ENCODE measurements around the gene CSNK1G2.
"Not testable (repeated sequence)": the region's sequence is repeated elsewhere in the genome, so short reads cannot be mapped to it uniquely, and the experiment has no call there.

Gene CSNK1G2

GRCh38 chr19:1970003-1970805, 29.2 kb downstream of the CSNK1G2 start:
- DNase-seq, result no peak

DNA sequence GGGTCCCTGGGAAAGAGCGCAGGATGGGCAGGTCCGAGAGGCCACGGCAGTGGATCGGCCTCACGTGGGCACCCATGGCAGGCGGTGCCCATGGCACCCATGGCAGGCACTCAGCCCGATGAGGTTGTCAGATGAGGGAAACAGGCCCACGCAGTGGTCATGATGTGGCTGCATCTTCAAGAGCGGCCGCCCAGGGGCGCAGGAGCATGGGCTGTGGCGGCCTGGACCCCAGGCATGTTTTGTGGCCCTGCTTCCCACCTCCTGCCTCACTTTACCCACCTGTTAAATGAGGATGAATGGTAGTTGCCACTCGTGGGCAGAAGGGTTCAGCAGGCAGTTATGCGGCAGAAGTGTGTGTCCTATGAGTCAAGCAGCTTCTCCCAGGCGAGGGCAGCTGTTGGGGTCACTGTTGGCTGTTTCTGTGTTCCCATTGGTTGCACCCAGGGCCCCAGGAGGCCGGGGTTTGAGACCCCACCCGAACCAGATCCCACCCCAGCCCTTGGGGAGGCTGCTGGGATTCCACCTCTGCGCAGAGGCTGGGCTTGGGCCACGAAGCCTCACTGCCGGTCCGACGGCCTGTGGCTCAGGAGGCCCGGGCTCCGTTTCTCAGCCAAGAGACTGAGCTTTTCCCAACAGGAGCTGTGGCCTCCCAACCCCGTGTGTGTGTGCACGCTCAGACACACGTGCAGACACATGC, 30.0 kb downstream of the CSNK1G2 start:
- DNase-seq, result no peak

DNA sequence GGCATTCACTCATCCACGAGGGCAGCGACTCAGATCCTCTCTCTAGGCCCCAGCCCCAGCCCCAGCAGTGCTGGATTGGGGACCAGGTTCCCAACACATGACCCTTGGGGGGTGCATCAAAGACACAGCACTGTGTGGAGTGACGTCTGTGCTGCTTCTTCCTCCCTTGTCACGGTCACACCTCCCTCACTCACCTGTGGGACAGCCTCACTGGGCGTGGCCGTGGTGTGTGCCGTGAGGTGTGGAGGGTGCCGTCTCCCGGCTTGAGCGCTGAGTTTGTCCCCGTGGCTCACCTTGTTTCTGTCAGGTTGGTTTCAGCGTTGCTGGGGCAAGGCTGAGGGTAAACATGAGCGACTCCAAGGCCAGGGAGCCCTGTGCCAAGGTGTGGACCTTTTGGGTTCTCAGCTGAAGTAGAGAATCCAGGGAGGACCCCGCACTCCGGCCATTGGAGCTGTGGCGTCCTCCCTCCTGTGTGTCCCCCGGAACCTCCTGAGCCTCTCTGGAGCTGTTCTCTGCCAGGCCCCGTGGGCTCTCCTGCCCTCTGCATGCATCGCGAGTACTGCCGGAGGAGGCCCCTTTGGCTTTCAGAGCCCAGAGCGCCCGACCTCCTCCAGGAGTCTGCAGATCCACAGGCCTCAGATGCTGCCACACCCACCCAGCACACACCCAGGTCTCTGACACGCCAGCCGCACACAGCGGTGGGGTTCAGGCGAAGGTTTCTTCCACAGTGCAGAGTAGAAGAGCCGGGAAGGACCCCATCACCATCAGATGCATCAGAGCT, 33.6 kb downstream of the CSNK1G2 start:
- DNase-seq, result no peak

DNA sequence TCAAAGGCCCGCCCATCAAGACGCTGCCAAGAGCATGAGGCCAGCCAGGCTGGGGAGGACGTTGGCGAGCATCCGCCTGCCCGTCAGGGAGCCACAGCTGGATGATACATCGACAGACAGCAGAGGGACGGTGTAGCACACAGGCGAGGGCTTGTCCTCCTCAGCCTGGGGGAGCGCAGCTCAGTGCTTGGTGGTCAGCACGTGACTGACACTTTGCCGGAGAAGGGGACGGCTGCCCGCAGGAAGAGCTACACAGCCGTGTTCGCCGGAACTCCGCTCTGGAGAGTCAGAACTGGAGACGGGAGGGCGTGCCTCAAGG, 34.1 kb downstream of the CSNK1G2 start:
- no peak for DNase-seq

GRCh38 chr19:1977120-1977519, 36.1 kb downstream of the CSNK1G2 start:
- no peak for DNase-seq

DNA sequence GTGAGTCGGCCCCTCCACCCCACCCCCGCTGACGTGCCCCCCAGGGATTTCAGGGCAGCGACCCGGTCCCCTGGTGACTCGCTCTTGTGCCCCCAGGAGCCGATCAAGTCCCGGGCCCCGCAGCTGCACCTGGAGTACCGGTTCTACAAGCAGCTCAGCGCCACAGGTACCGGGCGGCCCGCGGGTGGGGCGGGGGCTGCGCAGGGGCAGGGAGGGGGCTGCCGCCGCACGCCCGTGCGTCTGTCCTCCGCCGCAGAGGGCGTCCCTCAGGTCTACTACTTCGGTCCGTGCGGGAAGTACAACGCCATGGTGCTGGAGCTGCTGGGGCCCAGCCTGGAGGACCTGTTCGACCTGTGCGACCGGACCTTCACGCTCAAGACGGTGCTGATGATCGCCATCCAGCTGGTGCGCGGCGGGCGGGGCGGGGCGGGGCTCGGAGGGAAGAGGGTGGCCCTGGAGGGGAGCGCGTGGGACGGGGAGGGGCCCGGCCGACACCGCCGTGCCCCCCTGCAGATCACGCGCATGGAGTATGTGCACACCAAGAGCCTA, 37.4 kb downstream of the CSNK1G2 start:
- DNase-seq, result no peak

DNA sequence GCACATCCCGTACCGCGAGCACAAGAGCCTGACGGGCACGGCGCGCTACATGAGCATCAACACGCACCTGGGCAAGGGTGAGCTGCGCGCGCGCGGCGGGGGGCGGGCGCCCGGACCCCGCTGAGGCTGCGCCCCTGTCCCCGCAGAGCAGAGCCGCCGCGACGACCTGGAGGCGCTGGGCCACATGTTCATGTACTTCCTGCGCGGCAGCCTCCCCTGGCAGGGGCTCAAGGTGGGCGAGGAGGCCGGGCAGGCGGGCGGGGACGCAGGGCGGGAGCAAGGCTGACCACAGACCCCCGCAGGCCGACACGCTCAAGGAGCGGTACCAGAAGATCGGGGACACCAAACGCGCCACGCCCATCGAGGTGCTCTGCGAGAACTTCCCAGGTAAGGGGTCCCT, 38.0 kb downstream of the CSNK1G2 start:
- no peak for DNase-seq

DNA sequence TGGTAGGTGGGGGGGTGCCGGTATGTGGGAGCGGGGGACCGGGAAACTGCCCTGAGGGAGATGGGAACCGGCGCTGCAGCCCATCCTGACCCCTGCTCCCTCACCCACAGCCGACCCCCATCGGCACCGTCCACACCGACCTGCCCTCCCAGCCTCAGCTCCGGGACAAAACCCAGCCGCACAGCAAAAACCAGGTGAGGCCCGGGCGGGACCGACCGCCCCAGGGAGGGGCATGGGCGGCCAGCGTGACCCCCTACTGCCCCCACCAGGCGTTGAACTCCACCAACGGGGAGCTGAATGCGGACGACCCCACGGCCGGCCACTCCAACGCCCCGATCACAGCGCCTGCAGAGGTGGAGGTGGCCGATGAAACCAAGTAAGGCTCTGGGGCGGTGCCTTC, 38.7 kb downstream of the CSNK1G2 start:
- no peak for DNase-seq

GRCh38 chr19:1980091-1980808, 39.3 kb downstream of the CSNK1G2 start:
- no peak for DNase-seq

- no peak for DNase-seq
Measured at GRCh38 chr19:1980809-1981181, 39.8 kb downstream of the CSNK1G2 start.

- DNase-seq, result no peak
Measured at GRCh38 chr19:1981253-1981652, 40.3 kb downstream of the CSNK1G2 start.

GRCh38 chr19:1984357-1984756, 43.4 kb downstream of the CSNK1G2 start:
- DNase-seq, result no peak

DNA sequence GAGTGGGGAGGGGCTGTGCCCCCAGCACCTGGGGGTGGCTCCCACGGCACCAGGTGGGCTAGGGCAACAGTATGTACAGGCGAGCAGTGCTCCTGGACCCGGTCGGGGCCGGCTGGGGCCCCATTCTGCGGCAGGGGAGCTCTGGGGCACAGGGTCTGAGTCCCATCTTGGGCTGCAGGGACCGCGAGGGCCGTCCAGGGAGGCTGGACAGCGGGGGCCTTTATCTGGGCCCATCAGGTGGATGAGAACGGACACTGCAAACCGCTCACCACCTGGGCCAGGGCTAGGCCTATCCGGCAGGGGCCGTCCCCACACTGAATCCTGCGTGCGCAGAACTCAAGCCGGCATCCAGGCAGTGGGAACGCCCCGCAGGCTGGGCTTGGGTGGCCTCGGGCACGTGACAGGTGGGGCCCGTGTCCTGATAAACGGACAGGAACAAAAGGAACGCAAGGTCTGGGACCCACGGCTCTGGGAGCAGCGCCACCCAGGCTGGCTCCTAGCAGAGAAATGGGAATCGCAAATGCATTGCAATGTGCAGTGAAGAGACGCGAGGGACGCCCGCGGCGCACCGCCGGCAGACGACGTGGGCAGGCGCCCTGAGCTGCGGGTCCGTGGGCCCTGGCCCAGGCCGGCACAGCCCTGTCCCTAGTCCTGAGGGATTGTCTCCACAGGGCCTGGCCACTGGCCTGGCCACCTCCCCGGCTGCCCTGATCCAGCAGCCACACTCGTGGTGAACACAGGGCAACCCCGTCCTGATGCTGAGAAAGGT, 44.8 kb downstream of the CSNK1G2 start:
- DNase-seq, result no peak

DNA sequence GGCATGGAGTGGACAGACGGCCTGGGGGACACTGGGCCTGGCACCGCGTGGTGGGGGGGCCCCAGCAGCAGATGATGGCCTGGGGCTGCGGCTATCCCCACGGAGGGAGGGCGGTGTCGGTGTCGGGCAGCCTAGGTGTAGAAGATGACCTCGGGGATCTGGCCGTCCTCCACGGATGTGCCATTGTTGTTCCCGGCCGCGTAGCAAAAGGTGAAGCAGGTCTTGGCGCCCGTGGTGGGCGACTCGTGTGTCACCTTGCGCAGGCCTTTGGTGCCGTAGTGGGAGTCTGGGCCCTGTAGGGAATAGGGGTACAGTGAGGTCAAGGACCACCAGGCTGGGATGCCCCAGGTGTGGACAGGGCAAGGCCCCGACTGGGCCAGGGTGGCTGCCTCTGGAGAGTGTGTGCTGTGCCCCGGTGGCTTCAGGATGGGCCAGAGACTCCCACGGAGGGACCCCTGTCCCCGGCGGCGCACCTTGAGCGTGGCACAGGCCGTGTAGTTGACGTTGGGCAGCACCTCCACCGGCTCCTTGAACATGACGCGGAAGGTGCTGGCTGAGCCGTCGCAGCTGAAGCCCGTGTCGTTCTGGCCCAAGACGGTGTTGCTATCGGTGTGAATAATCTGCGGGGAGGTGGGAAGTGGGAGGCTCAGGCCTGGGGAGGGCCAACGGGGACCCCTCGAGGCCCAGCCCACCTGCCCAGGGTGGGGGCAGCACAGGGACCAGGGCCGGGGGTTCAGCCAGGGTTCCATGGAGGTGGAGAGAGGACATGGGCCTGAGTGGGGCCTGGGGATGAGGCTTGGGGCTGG, 45.6 kb downstream of the CSNK1G2 start:
- no peak for DNase-seq

DNA sequence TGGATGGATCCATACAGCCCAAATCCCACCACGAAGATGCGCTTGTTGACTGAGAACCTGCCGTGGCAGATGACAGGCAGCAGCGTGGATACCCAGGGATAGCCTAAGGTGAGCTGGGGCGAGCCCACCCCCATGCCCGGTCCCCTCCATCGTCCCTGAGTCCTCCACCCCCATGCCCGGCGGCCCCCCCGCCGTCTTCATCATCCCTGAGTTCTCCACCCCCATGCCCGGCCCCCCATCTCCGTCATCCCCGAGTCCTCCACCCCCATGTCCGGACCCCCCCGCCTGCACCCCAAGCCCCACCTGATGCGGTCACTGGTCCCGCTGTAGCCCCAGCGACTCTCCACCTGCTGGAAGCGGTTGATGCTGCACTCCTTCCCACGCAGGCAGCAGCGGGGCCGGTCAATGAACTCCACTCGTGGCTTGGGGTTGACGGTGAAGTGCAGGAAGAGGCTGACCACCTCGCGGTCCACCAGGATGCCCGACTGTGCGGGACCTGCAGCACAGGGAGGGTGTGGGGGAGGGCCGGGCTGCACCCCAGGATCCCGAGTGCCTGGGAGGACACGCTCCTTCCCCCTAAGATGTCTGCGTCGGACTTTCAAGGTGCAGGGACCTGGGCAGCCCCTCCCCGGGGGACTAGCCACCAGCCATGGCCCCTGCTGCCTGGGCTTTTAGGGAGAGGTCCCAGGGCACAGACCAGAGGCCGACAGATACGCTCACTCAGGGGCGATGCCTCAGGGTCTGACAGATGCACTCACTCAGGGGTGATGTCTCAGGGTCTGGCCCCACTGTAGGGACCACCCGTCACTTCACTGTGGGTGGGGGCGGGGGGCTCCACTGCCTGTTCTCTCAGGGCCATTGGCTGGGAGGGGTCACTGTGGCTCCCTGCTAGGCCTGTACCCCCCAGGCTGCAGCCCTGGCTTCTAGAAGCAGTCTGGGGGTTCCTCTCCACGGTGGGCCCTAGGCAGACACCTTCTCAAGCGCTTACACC, 46.5 kb downstream of the CSNK1G2 start:
- DNase-seq, result no peak

- DNase-seq, result not testable (repeated sequence)
Measured at GRCh38 chr19:1988464-1988863, 47.5 kb downstream of the CSNK1G2 start.

DNA sequence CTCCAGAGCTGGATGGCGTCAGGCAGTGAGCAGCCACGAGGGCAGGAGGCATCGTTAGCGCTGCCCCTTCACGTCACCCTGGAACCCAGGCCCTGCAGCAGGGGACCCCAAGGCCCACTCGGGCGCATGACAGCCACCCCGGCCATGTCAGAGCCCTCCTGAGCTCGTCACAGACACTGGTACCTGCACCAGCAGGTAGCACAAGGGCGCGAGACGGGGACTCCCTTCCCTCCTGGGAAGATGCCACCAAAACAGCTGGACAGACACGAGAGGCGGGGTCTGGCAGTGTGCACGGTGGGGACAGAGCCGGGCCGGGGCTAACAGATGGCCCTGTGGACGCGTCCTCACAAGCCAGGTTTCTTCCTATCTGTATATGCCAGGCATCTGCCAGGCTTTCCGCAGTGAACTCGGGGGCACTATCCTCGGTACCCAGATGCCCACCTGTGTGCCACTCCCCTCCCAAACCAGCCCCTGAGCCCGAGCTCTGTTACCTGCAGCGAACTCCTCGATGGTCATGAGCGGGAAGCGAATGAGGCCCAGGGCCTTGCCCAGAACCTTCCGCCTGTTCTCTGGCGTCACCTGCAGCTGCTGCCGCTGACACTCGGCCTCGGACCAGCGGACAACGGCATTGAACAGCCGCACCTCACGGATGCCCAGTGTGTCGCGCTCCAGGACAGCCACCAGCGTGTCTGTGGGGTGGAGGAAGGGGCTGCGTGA, 48.7 kb downstream of the CSNK1G2 start:
- DNase-seq, result no peak

- DNase-seq, result no peak
Measured at GRCh38 chr19:1990230-1991017, 49.5 kb downstream of the CSNK1G2 start.

Measured in NCI-H510A (cell line).